Stimulated activated CD8-positive, alpha-beta memory T cell treated with anti-CD3 and anti-CD28 coated beads, Interleukin-7, amount 100 ng/mL, for 24 hours (primary cell): ENCODE data around the gene ZNF436.
A peak's percentile ranks its signal among the peaks of the same experiment; 100 is the strongest.
"Not testable (repeated sequence)": the region's sequence is repeated elsewhere in the genome, so short reads cannot be mapped to it uniquely, and the experiment has no call there.

Experiments used
- DNase-seq: peaks from one replicate; pipeline ENCODE4 v3.0.0-alpha.2; 2020; ENCODE audit warnings: low read depth

ZNF436 gene

DNA sequence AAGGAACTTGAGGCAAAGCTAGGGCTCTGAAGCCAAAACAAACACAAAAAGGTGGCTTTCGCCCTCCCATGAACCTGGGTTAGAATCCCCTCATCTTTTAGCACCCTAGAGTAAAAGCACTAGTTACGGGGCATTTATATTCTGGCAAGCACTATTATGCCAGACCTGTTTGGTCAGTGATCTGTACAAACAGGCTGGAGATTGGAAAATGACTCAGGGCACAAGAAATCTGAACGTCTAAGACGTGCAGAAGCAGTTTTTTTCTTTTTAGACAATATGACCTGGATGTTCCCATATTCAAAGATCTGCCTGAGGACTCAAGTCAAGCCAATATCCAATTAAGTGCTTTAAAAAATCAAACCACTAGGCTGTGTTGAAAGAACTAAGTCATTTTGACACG is 3.0 kb downstream of the ZNF436 start:
- no peak for DNase-seq

DNA sequence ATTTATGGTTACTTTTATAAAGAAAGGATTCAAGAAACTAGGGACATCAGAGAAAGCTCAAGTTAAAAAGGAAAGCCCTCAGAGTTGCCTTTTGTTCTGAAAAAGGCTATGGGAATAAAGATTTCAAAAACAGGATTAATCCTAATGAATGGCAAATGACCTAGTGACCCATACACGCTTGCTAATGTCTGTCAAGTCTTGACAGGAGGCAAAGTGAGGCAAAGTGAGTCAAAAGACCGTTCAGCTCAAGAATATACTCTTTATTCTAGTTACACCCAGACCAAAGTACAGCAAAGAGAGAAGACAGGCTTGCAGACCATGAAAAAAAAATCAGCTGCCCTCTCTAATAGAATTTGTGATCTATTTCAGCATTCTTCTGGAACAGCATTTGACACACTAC is 3.5 kb downstream of the ZNF436 start:
- no peak for DNase-seq

DNA sequence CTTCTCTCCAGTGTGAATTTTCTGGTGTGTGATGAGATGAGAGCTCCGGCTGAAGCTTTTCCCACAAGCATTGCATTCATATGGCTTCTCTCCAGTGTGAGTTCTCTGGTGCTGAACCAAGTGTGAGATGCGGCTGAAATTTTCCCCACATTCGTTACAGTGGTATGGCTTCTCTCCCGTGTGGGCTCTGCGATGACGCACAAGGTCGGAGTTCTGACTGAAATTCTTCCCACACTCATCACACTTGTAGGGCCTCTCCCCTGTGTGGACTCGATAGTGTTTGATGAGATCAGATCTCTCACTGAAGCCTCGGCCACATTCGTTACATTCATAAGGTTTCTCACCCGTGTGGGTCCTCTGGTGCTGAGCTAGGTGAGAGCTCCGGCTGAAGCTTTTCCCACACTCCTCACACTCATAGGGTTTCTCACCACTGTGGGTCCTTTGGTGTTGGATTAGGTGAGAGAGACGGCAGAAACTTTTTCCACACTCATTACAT is 7.4 kb downstream of the ZNF436 start:
- DNase-seq, result no peak

DNA sequence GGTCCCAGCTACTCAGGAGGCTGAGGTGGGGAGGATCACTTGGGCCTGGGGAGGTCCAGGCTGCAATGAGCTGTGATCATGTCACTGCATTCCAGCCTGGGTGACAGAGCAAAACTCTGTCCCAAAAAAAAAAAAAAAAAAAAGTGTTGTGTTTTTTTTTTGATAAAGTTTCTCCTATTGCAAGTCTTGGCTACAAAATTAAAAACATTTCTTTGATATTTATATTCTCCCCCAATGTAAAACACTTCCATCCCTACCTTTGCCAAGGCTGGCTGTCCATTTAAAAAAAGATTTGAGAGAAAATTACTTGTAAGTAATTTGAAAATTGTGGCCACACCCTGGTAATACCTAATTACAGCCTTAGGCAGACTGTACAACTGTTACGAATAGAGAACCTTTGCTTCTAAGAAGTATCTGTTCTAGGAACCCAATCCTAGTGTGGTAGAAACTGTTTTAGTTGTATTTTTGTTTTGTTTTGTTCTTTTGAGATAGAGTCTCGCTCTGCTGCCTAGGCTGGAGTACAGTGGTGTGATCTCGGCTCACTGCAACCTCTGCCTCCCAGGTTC is 11.2 kb downstream of the ZNF436 start:
- no peak for DNase-seq

DNA sequence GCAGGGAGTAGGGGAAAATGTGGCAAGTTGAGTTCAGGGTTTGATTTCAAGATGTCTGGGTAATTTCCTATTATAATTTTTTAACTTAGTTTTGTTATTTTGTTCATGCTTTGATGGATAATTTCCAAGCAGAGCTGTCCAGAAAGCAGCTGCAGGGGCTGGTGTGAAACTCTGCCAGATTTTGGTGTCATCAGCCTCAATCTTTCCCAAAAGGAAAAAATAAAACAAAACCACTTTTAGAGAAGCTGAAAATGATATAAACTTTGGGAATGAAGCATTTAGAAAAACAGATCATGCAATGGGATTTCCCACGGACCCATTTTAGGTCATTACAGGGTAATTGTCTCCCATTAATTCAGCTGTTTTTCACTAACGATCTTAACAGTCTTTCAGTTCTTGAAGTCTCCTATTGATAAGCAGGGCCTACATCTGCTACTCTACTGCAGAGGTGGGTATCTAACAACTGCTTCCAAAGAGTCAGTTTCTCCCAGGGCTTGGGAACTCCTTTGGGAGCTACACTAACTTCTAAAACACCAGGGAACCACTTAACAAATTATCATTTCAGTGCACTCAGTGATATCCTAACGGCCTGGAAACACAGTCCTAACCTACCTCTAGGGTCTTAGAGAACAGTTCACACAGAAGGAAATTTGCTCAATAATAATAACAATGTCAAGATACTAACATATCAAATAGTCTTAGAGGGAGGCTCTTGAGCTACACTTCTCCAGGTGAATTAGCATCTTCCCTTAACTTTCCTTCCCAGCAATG is 12.3 kb downstream of the ZNF436 start:
- DNase-seq, result no peak

DNA sequence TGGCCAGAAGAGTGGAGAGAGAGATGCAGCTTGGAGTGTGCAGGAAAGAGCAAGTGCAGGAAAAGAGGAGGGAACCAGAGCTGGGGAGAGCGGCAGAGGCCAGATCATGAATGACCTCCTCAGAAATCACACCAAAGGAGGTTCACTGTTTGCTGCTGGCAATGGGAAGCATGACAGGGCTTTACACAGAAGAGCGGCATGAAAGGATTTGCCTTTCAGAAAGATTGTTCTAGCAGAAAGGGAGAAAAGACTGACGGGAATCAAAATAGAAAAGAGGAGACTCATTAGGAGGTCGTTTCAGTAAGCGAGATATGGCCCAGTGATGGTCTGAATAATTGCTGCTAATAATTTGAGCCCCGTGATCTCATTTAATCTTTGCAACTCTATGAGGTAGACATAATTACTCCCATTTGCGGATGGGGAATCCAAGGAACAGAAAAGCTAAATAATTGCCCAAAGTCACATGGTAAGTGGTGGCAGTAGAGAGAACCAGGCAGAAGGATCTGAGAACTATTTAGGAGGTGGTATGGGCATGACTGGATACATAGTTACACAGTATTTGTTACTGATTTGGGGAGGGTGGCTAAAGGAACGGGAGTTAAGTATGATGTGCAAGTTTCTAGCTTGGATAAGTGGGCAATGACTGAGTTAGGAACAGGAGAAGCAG is 13.0 kb downstream of the ZNF436 start:
- no peak for DNase-seq

DNA sequence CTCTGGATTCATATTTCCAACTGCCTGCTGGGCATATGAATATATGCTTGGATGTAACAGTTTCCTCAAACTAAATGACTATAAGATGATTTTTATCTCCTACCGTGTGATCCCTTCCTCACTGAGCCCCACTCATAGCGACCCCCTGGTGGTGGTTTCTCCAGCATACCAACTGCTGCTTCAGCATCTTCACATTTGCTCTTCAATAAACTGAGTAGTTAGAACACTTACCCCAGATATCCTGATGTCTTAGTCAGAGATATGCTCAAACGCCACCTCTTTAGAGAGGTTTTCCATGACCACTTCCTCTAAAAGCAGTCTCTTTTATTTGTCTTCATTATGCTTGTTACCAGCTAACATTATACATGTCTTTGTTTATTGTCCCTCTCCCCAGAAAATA is 15.4 kb downstream of the ZNF436 start:
- DNase-seq, result no peak

DNA sequence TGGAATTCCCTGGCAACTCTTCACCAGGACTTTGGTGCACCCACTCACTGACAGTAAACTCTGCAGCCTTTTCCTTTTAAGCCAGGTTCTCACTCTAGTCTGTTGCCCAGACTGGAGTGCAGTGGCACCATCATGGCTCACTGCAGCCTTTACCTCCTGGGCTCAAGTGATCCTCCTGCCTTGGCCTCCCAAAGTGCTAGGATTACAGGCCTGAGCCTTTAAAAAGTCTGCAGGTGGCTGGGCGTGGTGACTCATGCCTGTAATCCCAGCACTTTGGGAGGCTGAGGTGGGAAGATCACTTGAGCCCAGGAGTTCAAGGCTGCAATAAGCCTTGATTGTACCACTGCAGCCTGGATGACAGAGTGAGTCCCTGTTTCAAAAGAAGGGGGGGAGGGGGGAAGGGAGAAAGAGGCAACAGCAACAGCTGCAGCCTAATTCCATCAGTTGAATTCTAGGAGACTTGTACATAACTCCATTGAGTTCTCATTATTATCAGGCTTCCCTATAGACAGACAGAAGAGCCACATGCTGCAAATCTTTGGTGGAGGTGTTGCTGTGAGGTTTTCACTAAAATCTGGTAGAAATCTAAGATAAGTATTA is 17.4 kb downstream of the ZNF436 start:
- no peak for DNase-seq

DNA sequence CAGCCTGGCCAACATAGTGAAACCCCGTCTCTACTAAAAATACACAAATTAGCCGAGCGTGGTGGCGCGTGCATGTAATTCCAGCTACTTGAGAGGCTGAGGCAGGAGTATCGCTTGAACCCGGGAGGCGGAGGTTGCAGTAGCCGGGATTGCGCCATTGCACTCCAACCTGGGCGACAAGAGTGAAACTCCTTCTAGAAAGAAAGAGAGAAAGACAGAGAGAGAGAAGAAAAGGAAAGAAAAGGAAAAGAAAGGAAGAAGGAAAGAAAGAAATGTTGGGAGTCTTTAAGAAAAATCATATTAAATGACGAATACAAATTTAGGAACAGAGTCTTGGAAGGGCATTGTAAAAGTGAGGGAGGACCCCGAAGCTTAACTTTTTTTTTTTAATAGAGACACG is 23.7 kb downstream of the ZNF436 start:
- DNase-seq, result no peak

DNA sequence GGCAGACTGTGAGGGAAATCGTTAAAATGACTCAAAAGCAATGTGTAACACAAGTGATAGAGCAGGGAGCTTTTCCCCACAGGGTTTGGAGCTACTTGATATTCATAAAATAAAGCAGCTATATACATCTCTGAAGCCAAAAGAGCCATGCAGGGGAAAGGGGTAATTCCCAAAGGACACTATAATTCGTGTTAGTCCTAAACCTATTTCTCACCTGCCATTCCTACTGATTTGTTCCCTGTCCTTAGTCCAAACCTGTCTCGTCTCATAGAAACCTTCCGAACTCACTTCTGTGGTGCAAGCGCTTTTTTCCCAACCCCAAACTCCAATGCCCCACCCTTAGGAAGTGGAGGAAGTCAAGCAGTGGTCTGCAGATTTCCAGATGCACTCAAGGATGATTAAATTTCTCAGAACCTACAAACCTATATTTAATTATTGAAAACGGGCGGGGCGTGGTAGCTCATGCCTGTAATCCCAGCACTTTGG is 24.6 kb downstream of the ZNF436 start:
- no peak for DNase-seq

DNA sequence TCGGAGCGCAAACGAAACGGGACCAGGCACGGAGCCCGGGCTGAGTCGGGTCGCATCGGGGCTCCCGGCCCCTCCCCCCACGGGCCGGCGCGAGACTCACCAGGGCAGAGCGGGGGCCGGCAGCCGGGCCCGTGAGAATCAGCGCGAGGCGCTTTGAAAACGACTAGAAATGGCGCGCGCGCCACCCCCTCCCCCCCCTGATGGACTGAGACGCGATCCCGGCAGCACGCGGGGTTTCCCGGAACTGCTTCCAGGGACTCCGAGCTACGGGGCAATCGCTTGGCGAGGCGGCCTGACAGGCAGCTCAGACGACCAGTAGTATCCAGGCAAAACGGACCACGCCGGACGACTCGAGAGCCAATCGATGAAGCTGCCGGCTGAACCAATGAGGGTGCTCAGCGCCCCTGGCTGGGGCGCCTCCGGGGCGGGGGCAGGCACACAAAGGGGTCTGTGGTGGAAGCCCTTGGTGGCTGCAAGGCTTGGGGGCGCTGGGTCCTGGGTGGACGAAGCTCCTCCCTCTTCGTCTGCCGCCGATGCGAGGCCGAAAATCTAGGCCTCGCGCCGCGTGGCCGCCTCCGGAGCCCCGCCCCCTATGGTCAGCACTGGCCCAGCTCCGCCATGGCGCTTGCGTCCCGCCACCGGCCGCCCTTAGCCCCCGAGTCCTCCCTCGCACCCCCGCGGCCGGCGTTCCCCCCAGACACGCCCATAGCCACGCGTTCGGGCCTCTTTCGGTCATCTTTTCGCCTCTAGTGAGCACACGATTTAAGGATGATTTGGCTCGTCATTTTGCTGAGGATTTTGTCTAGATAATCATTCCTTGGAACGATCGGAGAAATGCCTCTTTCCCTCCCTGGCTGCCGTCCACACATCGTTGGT is 25.3 kb downstream of the ZNF436 start, which contains the start of gene HNRNPR:
TSS of gene HNRNPR (minus strand) at position 174 of the 876 bp plus-strand sequence. CDS start 3,276 bp downstream, outside the sequence.
- DNase-seq, result peak; percentile 98

DNA sequence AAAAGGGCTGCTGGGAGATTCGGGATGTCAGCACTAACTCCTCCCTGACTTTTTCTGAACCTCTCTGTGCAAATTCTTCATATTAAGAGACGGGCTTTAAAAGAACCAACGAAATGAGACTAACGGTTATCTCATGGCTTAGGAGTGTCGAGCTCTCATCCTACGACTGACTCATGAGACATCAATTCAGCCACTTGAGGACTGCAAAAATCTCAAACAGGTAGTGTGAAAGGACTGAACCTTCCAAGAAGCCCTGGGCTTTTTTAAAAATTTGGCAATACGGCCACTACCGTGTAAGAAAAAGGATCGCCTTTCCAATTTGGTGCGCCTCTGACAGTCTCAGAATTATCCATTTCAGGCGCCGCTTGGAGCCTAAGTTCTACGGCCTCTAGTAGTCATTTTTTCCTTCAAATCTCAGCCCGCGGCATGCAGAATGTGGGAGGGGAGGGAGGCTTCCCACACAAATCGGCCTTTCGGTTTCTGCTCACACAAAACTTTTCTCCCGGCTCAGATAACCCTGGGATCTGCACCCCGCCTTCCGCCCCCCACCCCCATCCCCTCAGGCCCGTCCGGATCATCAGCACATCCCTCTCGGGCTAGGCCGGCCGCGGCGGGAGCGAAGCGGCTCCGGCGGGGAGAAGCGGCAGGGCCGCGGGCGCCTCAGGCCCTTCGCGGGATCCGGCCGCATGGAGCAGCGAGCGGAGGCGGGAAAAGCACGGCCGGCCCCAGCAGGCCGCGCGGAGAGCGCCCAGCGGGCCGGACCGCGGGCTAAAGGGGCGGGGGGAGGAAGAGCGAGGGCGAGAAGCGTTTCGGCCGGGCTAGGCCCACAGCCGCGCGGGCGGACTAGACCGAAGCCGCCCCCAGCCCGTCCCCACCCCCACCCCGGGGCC is 26.2 kb downstream of the ZNF436 start:
- peak; percentile 23 for DNase-seq

DNA sequence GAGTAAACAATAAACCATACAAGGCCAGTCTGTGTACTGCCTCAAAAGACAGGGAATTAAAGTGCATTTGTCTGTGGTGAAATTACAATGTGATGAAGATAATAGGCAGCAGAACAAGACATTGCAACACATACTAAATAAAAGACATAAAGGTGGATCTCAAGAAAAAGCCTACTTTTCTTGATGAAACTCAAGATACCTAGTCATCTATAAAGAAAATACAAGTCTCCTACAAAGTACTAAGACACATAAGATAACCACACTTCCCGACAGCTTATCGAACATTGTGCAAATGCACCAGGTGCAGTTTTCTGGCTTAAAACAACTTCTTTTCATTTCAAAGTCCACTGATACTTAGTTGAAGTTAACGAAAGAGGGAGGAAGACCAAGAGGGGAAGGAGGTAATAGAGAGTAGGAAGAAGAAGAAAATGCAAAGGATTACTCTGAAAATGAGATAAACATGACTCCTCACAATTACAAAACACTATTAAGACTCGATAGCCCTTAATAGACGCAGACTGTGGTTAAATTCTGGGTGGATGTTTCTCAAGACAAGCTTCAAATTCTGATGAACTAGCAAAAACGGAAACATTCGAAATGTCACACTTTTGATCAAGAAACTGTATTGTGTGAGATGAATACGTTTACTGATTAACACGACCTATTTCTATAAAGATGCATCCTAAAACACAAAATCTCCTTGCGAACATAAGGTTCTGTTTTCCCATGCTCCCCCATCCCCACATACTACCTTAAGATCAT is 27.5 kb downstream of the ZNF436 start:
- no peak for DNase-seq

DNA sequence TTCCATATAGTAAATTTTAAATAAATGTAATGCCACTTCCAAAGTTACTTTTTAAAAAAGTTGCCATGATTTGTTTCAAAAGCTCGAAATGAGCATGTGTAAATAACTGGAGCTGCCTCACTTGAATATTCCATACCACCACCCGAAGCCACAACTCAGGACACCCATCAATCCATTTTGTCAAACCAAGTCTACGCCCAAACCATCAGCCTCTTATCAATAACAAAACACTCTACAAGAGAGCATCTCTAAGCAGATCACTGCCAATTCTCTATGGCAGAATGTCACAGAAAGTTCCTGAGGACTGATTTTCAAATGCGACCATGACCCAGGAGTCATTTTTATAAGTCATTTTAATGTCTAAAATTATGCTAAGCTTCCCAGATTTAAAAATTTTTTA is 30.0 kb downstream of the ZNF436 start:
- no peak for DNase-seq

DNA sequence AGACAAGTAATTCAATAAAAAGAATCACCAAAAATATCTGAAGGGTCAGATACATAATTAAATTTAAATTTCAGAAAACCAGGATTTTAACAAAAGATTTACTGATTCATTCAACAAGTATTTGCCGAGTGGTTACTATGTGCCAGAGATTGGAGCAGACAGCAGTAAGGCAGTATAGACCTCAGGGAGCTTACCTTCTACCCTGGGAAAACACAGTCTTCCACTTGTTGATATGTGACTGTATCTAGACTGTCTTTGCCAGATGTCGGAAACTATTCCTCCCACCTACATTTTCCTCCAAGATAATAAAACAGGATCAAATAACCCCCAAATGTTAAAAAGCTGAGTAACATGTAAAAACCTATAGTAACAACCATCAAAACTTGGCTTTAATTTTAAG is 31.8 kb downstream of the ZNF436 start:
- DNase-seq, result no peak

DNA sequence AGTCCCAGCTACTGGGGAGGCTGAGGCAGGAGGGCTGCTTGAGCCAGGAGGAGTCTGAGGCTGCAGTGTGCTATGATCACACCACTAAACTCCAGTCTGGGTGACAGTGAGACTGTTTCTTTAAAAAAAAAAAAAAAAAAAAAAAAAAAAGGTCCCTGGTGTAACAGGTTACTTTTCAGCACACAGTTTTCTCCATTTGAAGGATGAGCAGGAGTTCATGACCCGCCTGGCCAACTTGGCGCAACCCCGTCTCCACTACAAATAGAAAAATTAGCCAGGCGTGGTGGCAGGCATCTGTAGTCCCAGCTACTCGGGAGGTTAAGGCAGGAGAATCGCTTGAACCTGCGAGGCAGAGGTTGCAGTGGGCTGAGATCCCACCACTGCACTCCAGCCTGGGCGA is 37.9 kb downstream of the ZNF436 start:
- no peak for DNase-seq

DNA sequence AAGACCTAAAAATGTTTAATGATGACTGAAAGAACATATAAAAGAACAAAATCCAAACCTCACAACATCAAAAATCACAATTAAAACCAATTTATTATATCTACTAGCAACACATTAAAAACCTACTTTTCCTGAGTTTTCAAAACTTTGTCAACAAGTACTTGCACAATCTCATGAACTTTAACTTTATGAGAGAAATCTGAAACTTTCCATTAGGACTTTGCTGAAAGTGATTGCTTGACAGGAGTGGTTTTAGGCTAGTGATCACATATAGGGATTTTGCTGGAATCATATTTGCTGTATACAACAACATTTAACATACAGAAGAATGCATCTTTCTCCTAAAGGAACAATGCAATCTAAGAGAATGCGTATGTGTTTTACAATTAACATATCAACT is 38.8 kb downstream of the ZNF436 start:
- no peak for DNase-seq

DNA sequence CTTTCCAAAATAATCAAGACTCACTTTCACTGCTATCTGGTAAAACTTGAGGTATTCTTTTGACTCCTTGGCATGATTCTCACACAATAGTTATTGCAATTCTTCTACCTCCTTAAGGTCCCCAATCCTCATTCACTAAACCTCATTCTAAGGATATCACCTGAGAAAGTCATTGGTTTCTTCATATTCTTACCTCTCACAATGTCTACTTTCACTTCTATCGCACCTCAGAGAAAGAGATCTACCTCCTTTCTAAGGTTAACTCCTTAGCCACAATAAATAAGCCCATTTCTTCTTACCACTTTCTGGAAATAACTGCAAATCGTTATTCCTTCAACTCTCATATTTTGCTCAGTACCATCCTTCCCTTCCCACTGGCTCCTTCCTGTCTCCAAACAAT is 44.2 kb downstream of the ZNF436 start:
- no peak for DNase-seq

DNA sequence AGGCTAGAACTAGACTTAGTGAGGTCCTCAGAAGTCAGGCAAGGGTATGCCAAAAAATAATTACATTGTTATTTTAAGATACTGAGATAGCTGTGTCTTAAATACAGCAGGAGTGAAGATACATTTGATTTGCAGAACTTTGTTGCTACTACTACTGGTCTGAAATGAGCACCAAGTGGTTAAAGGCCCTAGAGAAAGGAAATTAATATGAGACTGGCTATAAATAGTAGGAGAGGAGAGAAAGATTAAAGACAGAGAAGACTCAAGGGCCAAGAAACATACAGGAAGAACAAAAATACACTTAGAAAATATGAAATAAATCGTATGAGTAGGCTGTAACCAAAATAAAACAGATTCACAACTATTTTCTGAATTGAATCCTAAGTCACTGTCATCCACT is 46.9 kb downstream of the ZNF436 start:
- no peak for DNase-seq

DNA sequence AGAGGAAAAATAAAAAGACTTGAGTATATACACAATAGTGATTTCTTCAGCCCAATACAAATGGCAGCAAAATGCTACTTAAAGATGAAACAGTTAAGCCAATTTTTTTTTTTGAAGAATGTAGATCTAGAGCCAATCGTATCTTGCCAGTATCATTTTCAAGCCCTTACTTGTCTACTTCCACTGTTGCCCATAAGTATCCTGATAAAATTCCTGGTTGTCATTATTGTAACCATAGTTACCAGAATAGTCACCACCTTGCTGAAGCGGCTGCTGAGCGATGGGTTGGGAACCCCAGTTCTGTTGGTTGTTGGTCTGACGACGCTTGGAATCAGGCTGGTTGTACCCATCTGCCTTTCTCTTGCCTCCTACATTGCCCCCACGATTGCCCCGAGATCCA is 59.4 kb downstream of the ZNF436 start:
- not testable (repeated sequence) for DNase-seq
